GM19023 (cell line): Measurements from ENCODE around the gene COQ8A.
"Not testable (repeated sequence)": the region's sequence is repeated elsewhere in the genome, so short reads cannot be mapped to it uniquely, and the experiment has no call there.

Source experiments
- ATAC-seq: cut with Tn5 transposase; IDR thresholded peaks from one replicate; pipeline ENCODE4 v1.9.1; 2021; ENCODE audit warnings: mild to moderate bottlenecking, moderate library complexity; ENCODE audit not compliant: unreplicated experiment

COQ8A gene

GRCh38 chr1:226950871-226951270, 10.8 kb downstream of the COQ8A start:
- no peak for ATAC-seq

- ATAC-seq = no peak
Observed at GRCh38 chr1:226951286-226952117, 11.4 kb downstream of the COQ8A start.

GRCh38 chr1:226952118-226952441, 12.0 kb downstream of the COQ8A start:
- no peak for ATAC-seq

- ATAC-seq = no peak
Observed at GRCh38 chr1:226953175-226953800, 13.2 kb downstream of the COQ8A start.

- no peak for ATAC-seq
Observed at GRCh38 chr1:226954337-226954736, 14.2 kb downstream of the COQ8A start.

GRCh38 chr1:226954777-226955176, 14.7 kb downstream of the COQ8A start:
- ATAC-seq = no peak

GRCh38 chr1:226955857-226956256, 15.8 kb downstream of the COQ8A start:
- ATAC-seq = not testable (repeated sequence)

- ATAC-seq = no peak
Observed at GRCh38 chr1:226956942-226957713, 17.0 kb downstream of the COQ8A start.

GRCh38 chr1:226957714-226958113, 17.6 kb downstream of the COQ8A start:
- no peak for ATAC-seq

- no peak for ATAC-seq
Observed at GRCh38 chr1:226958300-226958699, 18.2 kb downstream of the COQ8A start.

- ATAC-seq = no peak
Observed at GRCh38 chr1:226960256-226960655, 20.2 kb downstream of the COQ8A start.

GRCh38 chr1:226960944-226961765, 21.1 kb downstream of the COQ8A start:
- no peak for ATAC-seq

GRCh38 chr1:226962421-226963391, 22.6 kb downstream of the COQ8A start:
- ATAC-seq = no peak

GRCh38 chr1:226964068-226964425, 24.0 kb downstream of the COQ8A start:
- no peak for ATAC-seq

- no peak for ATAC-seq
Observed at GRCh38 chr1:226964611-226965486, 24.8 kb downstream of the COQ8A start.

- no peak for ATAC-seq
Observed at GRCh38 chr1:226965581-226966440, 25.7 kb downstream of the COQ8A start.

- ATAC-seq = no peak
Observed at GRCh38 chr1:226966683-226967082, 26.6 kb downstream of the COQ8A start.

- no peak for ATAC-seq
Observed at GRCh38 chr1:226967665-226968064, 27.6 kb downstream of the COQ8A start.
